SU-DHL-6 (cell line): ENCODE measurements around the gene PLD3.

ENCODE experiments used
- EZH2phosphoT487 ChIP-seq: fragments of 200-600 bp; sonication (generic), shearing (Covaris generic); conservative IDR thresholded peaks from 2 replicates; pipeline ENCODE4 v1.6.1; 2018; ENCODE audit warnings: mild to moderate bottlenecking, antibody characterized with exemption, low read length, moderate library complexity, mixed read lengths
- TF ChIP-seq, protein P1 (sequence below): fragments of 200-600 bp; sonication (generic); IDR thresholded peaks from one replicate; pipeline ENCODE4 v1.5.1; 2017; ENCODE audit warnings: antibody characterized with exemption, mild to moderate bottlenecking, low read length, moderate library complexity; ENCODE audit not compliant: insufficient read depth, poor library complexity, severe bottlenecking

DNA sequence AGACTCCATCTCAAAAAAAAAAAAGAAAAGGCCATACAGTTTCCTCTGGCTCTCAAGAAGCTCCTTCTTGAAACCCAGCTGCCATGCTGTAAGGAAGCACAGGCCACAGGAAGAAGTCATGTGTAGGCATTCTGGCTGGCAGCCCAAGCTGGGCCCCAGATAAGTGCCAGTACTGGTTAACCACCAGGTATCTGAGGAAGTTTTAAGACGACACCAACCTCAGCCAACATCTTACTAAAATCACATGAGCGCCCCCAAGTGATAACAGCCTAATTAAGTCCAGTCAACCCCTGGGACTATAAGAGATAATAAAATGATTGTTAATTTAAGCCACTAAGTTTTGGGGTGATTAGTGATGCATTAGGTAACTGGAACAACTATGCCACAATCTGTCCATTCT is 36.0 kb upstream of the PLD3 start:
- TF ChIP-seq, protein P1, sequence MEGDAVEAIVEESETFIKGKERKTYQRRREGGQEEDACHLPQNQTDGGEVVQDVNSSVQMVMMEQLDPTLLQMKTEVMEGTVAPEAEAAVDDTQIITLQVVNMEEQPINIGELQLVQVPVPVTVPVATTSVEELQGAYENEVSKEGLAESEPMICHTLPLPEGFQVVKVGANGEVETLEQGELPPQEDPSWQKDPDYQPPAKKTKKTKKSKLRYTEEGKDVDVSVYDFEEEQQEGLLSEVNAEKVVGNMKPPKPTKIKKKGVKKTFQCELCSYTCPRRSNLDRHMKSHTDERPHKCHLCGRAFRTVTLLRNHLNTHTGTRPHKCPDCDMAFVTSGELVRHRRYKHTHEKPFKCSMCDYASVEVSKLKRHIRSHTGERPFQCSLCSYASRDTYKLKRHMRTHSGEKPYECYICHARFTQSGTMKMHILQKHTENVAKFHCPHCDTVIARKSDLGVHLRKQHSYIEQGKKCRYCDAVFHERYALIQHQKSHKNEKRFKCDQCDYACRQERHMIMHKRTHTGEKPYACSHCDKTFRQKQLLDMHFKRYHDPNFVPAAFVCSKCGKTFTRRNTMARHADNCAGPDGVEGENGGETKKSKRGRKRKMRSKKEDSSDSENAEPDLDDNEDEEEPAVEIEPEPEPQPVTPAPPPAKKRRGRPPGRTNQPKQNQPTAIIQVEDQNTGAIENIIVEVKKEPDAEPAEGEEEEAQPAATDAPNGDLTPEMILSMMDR = no peak
- TF ChIP-seq EZH2phosphoT487 = no peak
